IMR-90 (cell line): Measurements from ENCODE around the gene NXPE4. TPM values are rescaled to one million over a fixed set of nuclear protein-coding genes. Genes with fewer than 3 reads are reported as not detected.

Source experiments
- ATAC-seq: fragments of 200-7000 bp; cut with Tn5 transposase; 2 replicates; pipeline ENCODE4 v1.9.1; 2020; ENCODE audit warnings: low read depth, mild to moderate bottlenecking, moderate library complexity
- BruUV-seq: library from RNA; stranded (reverse); fragments of 400-500 nt; replicated peaks from 2 replicates; lab custom pipeline; 2021; lab: Mats Ljungman, UMichigan
- CTCF ChIA-PET: fragments of 300-600 bp; formaldehyde crosslinking; extraction: SDS; loops from one replicate; lab custom pipeline; 2021; ENCODE audit warnings: antibody characterized with exemption; lab: Yijun Ruan, JAX
- POLR2A ChIA-PET: fragments of 300-600 bp; sonication (Branson Sonifier 250); formaldehyde crosslinking; loops from one replicate; lab custom pipeline; 2022; ENCODE audit warnings: antibody characterized with exemption; ENCODE audit not compliant: unreplicated experiment; lab: Charles Lee
- DNase-seq: peaks from one replicate; pipeline ENCODE4 v3.0.0; 2013
- H2AFZ ChIP-seq: replicated peaks from 2 replicates; pipeline ENCODE3; 2013; ENCODE audit warnings: low read length, mild to moderate bottlenecking; ENCODE audit not compliant: poor library complexity
- H2AK5ac ChIP-seq: 2 replicates; pipeline ENCODE4 v1.6.1; 2013; ENCODE audit warnings: low read depth, low read length, inconsistent platforms
- H2AK9ac ChIP-seq: replicated peaks from 2 replicates; pipeline ENCODE3; 2013; ENCODE audit warnings: mild to moderate bottlenecking, low read depth, low read length, moderate library complexity; ENCODE audit not compliant: poor library complexity
- H2BK120ac ChIP-seq: 2 replicates; pipeline ENCODE4 v1.6.1; 2013; ENCODE audit warnings: low read depth, low read length, inconsistent platforms
- H2BK15ac ChIP-seq: 3 replicates; pipeline ENCODE4 v1.6.1; 2013; ENCODE audit warnings: low read depth, low read length, inconsistent platforms
- H2BK20ac ChIP-seq: 2 replicates; pipeline ENCODE4 v1.6.1; 2013; ENCODE audit warnings: low read depth, mild to moderate bottlenecking, inconsistent platforms, low read length, moderate library complexity
- H2BK5ac ChIP-seq: 2 replicates; pipeline ENCODE4 v1.6.1; 2013; ENCODE audit warnings: mild to moderate bottlenecking, low read depth, low read length, inconsistent platforms; ENCODE audit not compliant: poor library complexity, severe bottlenecking
- H3K14ac ChIP-seq: replicated peaks from 2 replicates; pipeline ENCODE4 v1.6.1; 2013; ENCODE audit warnings: low read depth, low read length, inconsistent platforms
- H3K18ac ChIP-seq: 2 replicates; pipeline ENCODE4 v1.6.1; 2013; ENCODE audit warnings: low read depth, low read length, control low read depth
- H3K23ac ChIP-seq: 2 replicates; pipeline ENCODE4 v1.6.1; 2013; ENCODE audit warnings: low read depth, low read length, inconsistent platforms
- H3K27ac ChIP-seq: 2 replicates; pipeline ENCODE4 v1.5.1; 2013; ENCODE audit warnings: mild to moderate bottlenecking, control low read depth, low read length; ENCODE audit not compliant: insufficient read depth
- H3K27me3 ChIP-seq: 2 replicates; pipeline ENCODE4 v1.6.1; 2013; ENCODE audit warnings: low read length; ENCODE audit not compliant: control insufficient read depth, insufficient read depth
- H3K36me3 ChIP-seq: 2 replicates; pipeline ENCODE4 v1.6.1; 2013; ENCODE audit warnings: low read length, mixed read lengths; ENCODE audit not compliant: control insufficient read depth, insufficient read depth
- H3K4ac ChIP-seq: 2 replicates; pipeline ENCODE4 v1.6.1; 2013; ENCODE audit warnings: low read depth, low read length, inconsistent platforms
- H3K4me1 ChIP-seq: 2 replicates; pipeline ENCODE4 v1.6.1; 2013; ENCODE audit warnings: low read length, mixed read lengths; ENCODE audit not compliant: control insufficient read depth, insufficient read depth
- H3K4me2 ChIP-seq: 2 replicates; pipeline ENCODE4 v1.6.1; 2013; ENCODE audit warnings: low read depth, mild to moderate bottlenecking, control low read depth, low read length, moderate library complexity
- H3K4me3 ChIP-seq: 2 replicates; pipeline ENCODE4 v1.5.1; 2013; ENCODE audit warnings: low read depth, mild to moderate bottlenecking, control low read depth, low read length, moderate library complexity; ENCODE audit not compliant: insufficient read depth
- H3K56ac ChIP-seq: 2 replicates; pipeline ENCODE4 v1.6.1; 2013; ENCODE audit warnings: low read length, inconsistent platforms; ENCODE audit not compliant: insufficient read depth; ENCODE audit errors: extremely low read depth
- H3K79me1 ChIP-seq, 2 experiments: 2 replicates each; pipeline ENCODE4 v1.6.1; 2013; ENCODE audit warnings: low read length in 2 of 2, inconsistent platforms in 1 of 2, low read depth in 1 of 2
- H3K9ac ChIP-seq: 2 replicates; pipeline ENCODE4 v1.6.1; 2013; ENCODE audit warnings: low read depth, low read length, control low read depth
- H3K9me1 ChIP-seq: 2 replicates; pipeline ENCODE4 v1.6.1; 2013; ENCODE audit warnings: low read length, inconsistent platforms; ENCODE audit not compliant: insufficient read depth
- H3K9me3 ChIP-seq: 2 replicates; pipeline ENCODE4 v1.6.1; 2013; ENCODE audit warnings: low read length; ENCODE audit not compliant: control insufficient read depth, insufficient read depth
- H4K20me1 ChIP-seq: 2 replicates; pipeline ENCODE4 v1.6.1; 2013; ENCODE audit warnings: low read length, inconsistent platforms; ENCODE audit not compliant: insufficient read depth
- H4K5ac ChIP-seq: 2 replicates; pipeline ENCODE4 v1.6.1; 2013; ENCODE audit warnings: mild to moderate bottlenecking, low read depth, low read length, control low read depth
- H4K8ac ChIP-seq, 2 experiments: 2 replicates each; pipeline ENCODE4 v1.6.1; 2013; ENCODE audit warnings: low read depth in 2 of 2, low read length in 2 of 2, control low read depth in 1 of 2, inconsistent platforms in 1 of 2
- H4K91ac ChIP-seq: 2 replicates; pipeline ENCODE4 v1.6.1; 2013; ENCODE audit warnings: low read depth, low read length, inconsistent platforms; ENCODE audit not compliant: insufficient read depth
- CEBPB ChIP-seq: IDR thresholded peaks from 2 replicates; pipeline ENCODE4 v1.6.1; 2012; ENCODE audit warnings: low read depth, low read length, improper control_type of control experiment
- CHD1 ChIP-seq: IDR thresholded peaks from 2 replicates; pipeline ENCODE4 v1.6.1; 2012; ENCODE audit warnings: low read depth, low read length, improper control_type of control experiment
- FOS ChIP-seq: fragments of 150-350 bp; IDR thresholded peaks from 2 replicates; pipeline ENCODE4 v1.6.1; 2016; ENCODE audit warnings: low read depth, low read length
- MAFK ChIP-seq: IDR thresholded peaks from 2 replicates; pipeline ENCODE4 v1.6.1; 2012; ENCODE audit warnings: low read depth, low read length, improper control_type of control experiment
- POLR2A ChIP-seq: IDR thresholded peaks from 2 replicates; pipeline ENCODE4 v1.6.1; 2012; ENCODE audit warnings: mild to moderate bottlenecking, low read depth, low read length
- RAD21 ChIP-seq: IDR thresholded peaks from 2 replicates; pipeline ENCODE4 v1.6.1; 2012; ENCODE audit warnings: low read length, improper control_type of control experiment
- RFX5 ChIP-seq: IDR thresholded peaks from 2 replicates; pipeline ENCODE4 v1.8.0; 2012; ENCODE audit warnings: low read depth, mild to moderate bottlenecking, low read length, moderate library complexity
- SMC3 ChIP-seq: fragments of 150-350 bp; IDR thresholded peaks from 2 replicates; pipeline ENCODE4 v1.6.1; 2016; ENCODE audit warnings: low read depth, mild to moderate bottlenecking, antibody characterized with exemption, low read length, moderate library complexity
- WGBS, 2 experiments: methylation state at CpG; one replicate each; pipeline versions ENCODE4 v1.1.5 to v1.1.7; 2013; ENCODE audit warnings: missing lambda C conversion rate in 2 of 2; ENCODE audit not compliant: insufficient read length in 1 of 2; ENCODE audit errors: extremely low coverage in 2 of 2; 5-methylcytosine and 5-hydroxymethylcytosine counted together
- dilution Hi-C: fragments of 300-500 bp; cut with HindIII; formaldehyde crosslinking; loops from one replicate; pipeline ENCODE4 v1.14.3; 2018; ENCODE audit warnings: low sequenced_read_pairs; ENCODE audit not compliant: unreplicated experiment
- in situ Hi-C: fragments of 300-500 bp; cut with MboI; formaldehyde crosslinking; loops from 3 replicates; pipeline ENCODE4 v1.14.3; 2019; ENCODE audit warnings: low sequenced_read_pairs, inconsistent platforms, mixed read lengths
- intact Hi-C: fragments of 100-400 bp; cut with micrococcal nuclease; formaldehyde crosslinking; loops from 2 replicates; pipeline ENCODE4 v1.10.0; 2022
- polyA plus RNA-seq, 3 experiments: library from polyadenylated mRNA; depleted of rRNA; stranded (reverse); fragments of >200 nt; gene quantifications; 2 replicates each; pipeline ENCODE4 v1.2.3, GENCODE V29; 2012; ENCODE audit warnings: low replicate concordance in 1 of 3
- total RNA-seq: library from RNA; depleted of rRNA; stranded (reverse); fragments of >200 nt; gene quantifications from 2 replicates; pipeline ENCODE4 v1.2.3, GENCODE V29; 2012
- TF ChIP-seq, protein P1 (sequence below): fragments of 150-350 bp; IDR thresholded peaks from 2 replicates; pipeline ENCODE4 v1.6.1; 2017; ENCODE audit warnings: mild to moderate bottlenecking, antibody characterized with exemption, low read length, low read depth

The NXPE4 gene
- total and polyA plus RNA-seq, 2 of the 4 experiments (the other 2 are of a cell fraction): not detected

- TF ChIP-seq MAFK (no peak), POLR2A (no peak), SMC3 (no peak), CHD1 (no peak), RFX5 (no peak), CEBPB (no peak), FOS (no peak), RAD21 (no peak)
- TF ChIP-seq, protein P1, sequence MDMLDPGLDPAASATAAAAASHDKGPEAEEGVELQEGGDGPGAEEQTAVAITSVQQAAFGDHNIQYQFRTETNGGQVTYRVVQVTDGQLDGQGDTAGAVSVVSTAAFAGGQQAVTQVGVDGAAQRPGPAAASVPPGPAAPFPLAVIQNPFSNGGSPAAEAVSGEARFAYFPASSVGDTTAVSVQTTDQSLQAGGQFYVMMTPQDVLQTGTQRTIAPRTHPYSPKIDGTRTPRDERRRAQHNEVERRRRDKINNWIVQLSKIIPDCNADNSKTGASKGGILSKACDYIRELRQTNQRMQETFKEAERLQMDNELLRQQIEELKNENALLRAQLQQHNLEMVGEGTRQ: no peak
- no peak overlapping the region for H3K27ac ChIP-seq
- WGBS, 2 experiments: 41% methylated on average over 7 of the region's 10 CpGs; no CpG with 5 or more reads in 1 of the 2 experiments
- CTCF ChIA-PET: no interaction called here
- H2AK9ac ChIP-seq: no peak overlapping the region
- H4K5ac ChIP-seq: no peak overlapping the region
- H3K56ac ChIP-seq: no peak overlapping the region
- no peak overlapping the region for H4K8ac ChIP-seq
- ATAC-seq (no peak), DNase-seq (no peak)
- no peak overlapping the region for H2BK20ac ChIP-seq
- H2BK15ac ChIP-seq: no peak overlapping the region
- no peak overlapping the region for H4K91ac ChIP-seq
- H2BK5ac ChIP-seq: no peak overlapping the region
- no peaks in the 10 kb centered on the region for H3K4me1 ChIP-seq
- in situ Hi-C loops (no loop called here), intact Hi-C loops (no loop called here), dilution Hi-C loops (no loop called here)
- H2AFZ ChIP-seq: no peak overlapping the region
- no peak overlapping the region for H3K9ac ChIP-seq
- H3K14ac ChIP-seq: no peak overlapping the region
- H3K9me3 ChIP-seq: no peaks in the 10 kb centered on the region; the same call in 1 of the 2 replicates
- H3K9me1 ChIP-seq: no peaks in the 10 kb centered on the region
- H3K18ac ChIP-seq: no peak overlapping the region
- POLR2A ChIA-PET: no interaction called here
- no peak overlapping the region for H2BK120ac ChIP-seq
- H3K4me3 ChIP-seq: no peak overlapping the region
- no peaks in the 10 kb centered on the region for H4K20me1 ChIP-seq
- BruUV-seq: no TSS peak
- H3K4ac ChIP-seq: no peak overlapping the region
- H3K23ac ChIP-seq: no peak overlapping the region
- H3K36me3 ChIP-seq: no peaks in the 10 kb centered on the region
- no peaks in the 10 kb centered on the region for H3K79me1 ChIP-seq
- H3K4me2 ChIP-seq: no peak overlapping the region
- H2AK5ac ChIP-seq: no peak overlapping the region
- no peaks in the 10 kb centered on the region for H3K27me3 ChIP-seq
Observed at GRCh38 chr11:114624455-114625207, 29.0 kb upstream of the NXPE4 start.
